Chondrocyte (in vitro differentiated cells): ENCODE results near the gene HABP4. TPM values are rescaled to one million over a fixed set of nuclear protein-coding genes. Genes with fewer than 3 reads are reported as not detected.

Source experiments
- DNase-seq: peaks from one replicate; pipeline ENCODE4 v3.0.0; 2021; ENCODE audit warnings: mixed read lengths, low spot score
- H3K27ac Mint-ChIP-seq: one replicate; pipeline ENCODE4 v1.8.0; 2021; ENCODE audit warnings: mild to moderate bottlenecking, moderate library complexity, mixed read lengths; ENCODE audit not compliant: unreplicated experiment
- H3K27me3 Mint-ChIP-seq: 2 replicates; pipeline ENCODE4 v1.8.0; 2021; ENCODE audit warnings: low read depth, mixed read lengths
- H3K36me3 Mint-ChIP-seq: 2 replicates; pipeline ENCODE4 v1.8.0; 2021; ENCODE audit warnings: low read depth, mixed read lengths
- H3K4me1 Mint-ChIP-seq: 2 replicates; pipeline ENCODE4 v1.8.0; 2021; ENCODE audit warnings: low read depth, mild to moderate bottlenecking, mixed read lengths
- H3K4me3 Mint-ChIP-seq: one replicate; pipeline ENCODE4 v1.8.0; 2021; ENCODE audit warnings: mild to moderate bottlenecking, moderate library complexity, mixed read lengths; ENCODE audit not compliant: unreplicated experiment
- H3K9me3 Mint-ChIP-seq: 2 replicates; pipeline ENCODE4 v1.8.0; 2021; ENCODE audit warnings: low read depth, mixed read lengths
- CTCF ChIP-seq: fragments of 200-600 bp; sonication (generic); IDR thresholded peaks from 2 replicates; pipeline ENCODE4 v1.5.0; 2021; ENCODE audit warnings: antibody characterized with exemption, mild to moderate bottlenecking, moderate library complexity
- total RNA-seq: library from RNA; stranded (reverse); gene quantifications from 3 replicates; pipeline ENCODE4 v1.2.1, GENCODE V29; 2021

The HABP4 gene
- total RNA-seq, 1 donor from 2014 or later: 28.9 TPM

- no peaks in the 10 kb centered on the region for H3K36me3 Mint-ChIP-seq
- H3K9me3 Mint-ChIP-seq: no peaks in the 10 kb centered on the region
- no peak for TF ChIP-seq CTCF
- no peaks in the 10 kb centered on the region for H3K27me3 Mint-ChIP-seq
- H3K4me1 Mint-ChIP-seq: peaks cover 18% of the 10 kb centered on the region
- DNase-seq: no peak
- no peak overlapping the region for H3K27ac Mint-ChIP-seq
- H3K4me3 Mint-ChIP-seq: no peak overlapping the region
Measured at GRCh38 chr9:96447406-96447805, 2.6 kb upstream of the HABP4 start.

GRCh38 chr9:96448546-96449170, 1.3 kb upstream of the HABP4 start:
- H3K27ac Mint-ChIP-seq: no peak overlapping the region
- no peak for DNase-seq
- no peak for TF ChIP-seq CTCF
- H3K9me3 Mint-ChIP-seq: no peaks in the 10 kb centered on the region
- no peak overlapping the region for H3K4me3 Mint-ChIP-seq
- no peaks in the 10 kb centered on the region for H3K36me3 Mint-ChIP-seq
- H3K4me1 Mint-ChIP-seq: peaks cover 26% of the 10 kb centered on the region
- no peaks in the 10 kb centered on the region for H3K27me3 Mint-ChIP-seq

- H3K27ac Mint-ChIP-seq: peak overlapping the region; percentile 90
- H3K27me3 Mint-ChIP-seq: no peaks in the 10 kb centered on the region
- H3K36me3 Mint-ChIP-seq: no peaks in the 10 kb centered on the region
- TF ChIP-seq CTCF: no peak
- H3K9me3 Mint-ChIP-seq: no peaks in the 10 kb centered on the region
- peak overlapping the region; percentile 70 for H3K4me3 Mint-ChIP-seq
- peaks cover 30% of the 10 kb centered on the region for H3K4me1 Mint-ChIP-seq
- DNase-seq: no peak
Measured at GRCh38 chr9:96449523-96449844, 485 bp upstream of the HABP4 start.

GRCh38 chr9:96450613-96451528, 902 bp downstream of the HABP4 start:
- Mint-ChIP-seq H3K9me3 (no peaks in the 10 kb centered on the region), H3K27ac (peak overlapping the region; percentile 92), H3K36me3 (no peaks in the 10 kb centered on the region), H3K4me3 (peak overlapping the region; percentile 90), H3K27me3 (no peaks in the 10 kb centered on the region), H3K4me1 (peaks cover 30% of the 10 kb centered on the region)
- DNase-seq: no peak
- TF ChIP-seq CTCF: no peak

GRCh38 chr9:96453625-96454024, 3.7 kb downstream of the HABP4 start:
- no peaks in the 10 kb centered on the region for H3K9me3 Mint-ChIP-seq
- H3K27ac Mint-ChIP-seq: no peak overlapping the region

More at GRCh38 chr9:96453625-96454024, 3.7 kb downstream of the HABP4 start:
- Mint-ChIP-seq H3K36me3 (peaks cover 2% of the 10 kb centered on the region), H3K4me3 (no peak overlapping the region), H3K27me3 (no peaks in the 10 kb centered on the region), H3K4me1 (peaks cover 39% of the 10 kb centered on the region)
- peak; percentile 79 for TF ChIP-seq CTCF
- DNase-seq: no peak
